ENCODE data around the gene CERS1. TPM values are rescaled to one million over a fixed set of nuclear protein-coding genes. Genes with fewer than 3 reads are reported as not detected.

CERS1 gene
- total and polyA plus RNA-seq, 2 donors (not counting 3 experiments of a cell fraction or from before 2014, with no cell fraction given): 4.0 to 8.5 TPM

- no peak for TF ChIP-seq EZH2 (IDR thresholded peaks at IDR 0.05; ENCODE audit: borderline replicate concordance, low read depth, low read length, severe bottlenecking)
- TF ChIP-seq POLR2AphosphoS5 (IDR thresholded peaks at IDR 0.05; ENCODE audit: insufficient read depth, low read depth, low read length): no peak
- no peak for TF ChIP-seq JUN (IDR thresholded peaks at IDR 0.05; ENCODE audit: borderline replicate concordance, insufficient read depth, insufficient read length, low read depth)
- TF ChIP-seq FOS (IDR thresholded peaks at IDR 0.05; ENCODE audit: borderline replicate concordance, insufficient read depth, low read length): no peak
- no peak for TF ChIP-seq GATA2 (IDR thresholded peaks at IDR 0.05; ENCODE audit: insufficient read depth, insufficient read length, low read depth, low read length)
- no peak for TF ChIP-seq POLR2A (IDR thresholded peaks at IDR 0.05; ENCODE audit: low read depth, low read length)
- no TSS peak for BruUV-seq (replicated peaks)
- peaks cover 25 to 63% of the 10 kb centered on the region in 2 experiments for H3K36me3 ChIP-seq (ENCODE audit: control insufficient read depth in 2 of 2, extremely low read depth in 1 of 2, insufficient read depth in 2 of 2, low read length in 2 of 2)
- no peaks in the 10 kb centered on the region for H3K27me3 ChIP-seq (ENCODE audit: control insufficient read depth in 2 of 2, insufficient read depth in 2 of 2, low read length in 2 of 2)
- H3K4me2 ChIP-seq (ENCODE audit: insufficient read depth, low read length): no peak overlapping the region
- H3K9me1 ChIP-seq (replicated peaks; ENCODE audit: control insufficient read depth, extremely low read depth, insufficient read depth, low read length): no peaks in the 10 kb centered on the region
- intact Hi-C loops (cut with micrococcal nuclease): no loop called here
- H3K4me3 ChIP-seq (replicated peaks in 1 of 3; ENCODE audit: insufficient read depth in 1 of 3, low read depth in 1 of 3, low read length in 3 of 3): no peak overlapping the region
- H3K27ac ChIP-seq (ENCODE audit: insufficient read depth, low read depth, low read length): no peak overlapping the region
- H3K4me1 ChIP-seq (ENCODE audit: control insufficient read depth, extremely low read depth, insufficient read depth, low read length): peaks cover 31% of the 10 kb centered on the region
- no peaks in the 10 kb centered on the region for H3K9me3 ChIP-seq (replicated peaks; ENCODE audit: control insufficient read depth, insufficient read depth, low read length)
- peaks cover 15% of the 10 kb centered on the region for H3K79me2 ChIP-seq (ENCODE audit: control insufficient read depth, insufficient read depth, low read length)
- H2AFZ ChIP-seq (ENCODE audit: low read depth, low read length): no peak overlapping the region
- CTCF ChIA-PET: interaction anchor here (2.1 kb wide), 1 partner anchor 13 kb away, joined by 9 read pairs; no protein-coding TSS in a partner anchor
- H4K20me1 ChIP-seq (replicated peaks; ENCODE audit: control insufficient read depth, extremely low read depth, insufficient read depth, low read length): no peaks in the 10 kb centered on the region
- DNase-seq (ENCODE audit: low read depth, low spot score) (no peak), FAIRE-seq (no peak)
- POLR2A ChIA-PET: no interaction called here
- H3K9ac ChIP-seq (replicated peaks; ENCODE audit: extremely low read depth, insufficient read depth, low read length): no peak overlapping the region
- dilution Hi-C loops (cut with MboI; ENCODE audit: extremely low pct_ligation_motif_present, low sequenced_read_pairs): no loop called here
These were observed 42.1 kb downstream of the CERS1 start for GRCh38 chr19:18853755-18854427.

- CTCF ChIA-PET: no interaction called here
- FAIRE-seq (no peak), DNase-seq (ENCODE audit: low read depth, low spot score) (no peak)
- Histone ChIP-seq H3K27ac (ENCODE audit: insufficient read depth, low read depth, low read length) (no peak overlapping the region), H3K4me2 (ENCODE audit: insufficient read depth, low read length) (no peak overlapping the region), H2AFZ (ENCODE audit: low read depth, low read length) (no peak overlapping the region), H3K9ac (replicated peaks; ENCODE audit: extremely low read depth, insufficient read depth, low read length) (no peak overlapping the region), H3K79me2 (ENCODE audit: control insufficient read depth, insufficient read depth, low read length) (peaks cover 22% of the 10 kb centered on the region), H3K9me1 (replicated peaks; ENCODE audit: control insufficient read depth, extremely low read depth, insufficient read depth, low read length) (no peaks in the 10 kb centered on the region), H3K27me3 (ENCODE audit: control insufficient read depth in 2 of 2, insufficient read depth in 2 of 2, low read length in 2 of 2) (no peaks in the 10 kb centered on the region), H3K4me3 (replicated peaks in 1 of 3; ENCODE audit: insufficient read depth in 1 of 3, low read depth in 1 of 3, low read length in 3 of 3) (no peak overlapping the region), H3K9me3 (replicated peaks; ENCODE audit: control insufficient read depth, insufficient read depth, low read length) (no peaks in the 10 kb centered on the region), H4K20me1 (replicated peaks; ENCODE audit: control insufficient read depth, extremely low read depth, insufficient read depth, low read length) (no peaks in the 10 kb centered on the region), H3K36me3 (ENCODE audit: control insufficient read depth in 2 of 2, extremely low read depth in 1 of 2, insufficient read depth in 2 of 2, low read length in 2 of 2) (peaks cover 25 to 53% of the 10 kb centered on the region in 2 experiments), H3K4me1 (ENCODE audit: control insufficient read depth, extremely low read depth, insufficient read depth, low read length) (peaks cover 44% of the 10 kb centered on the region)
- no TSS peak for BruUV-seq (replicated peaks)
- intact Hi-C loops (cut with micrococcal nuclease): no loop called here
- TF ChIP-seq GATA2 (IDR thresholded peaks at IDR 0.05; ENCODE audit: insufficient read depth, insufficient read length, low read depth, low read length) (no peak), POLR2A (IDR thresholded peaks at IDR 0.05; ENCODE audit: low read depth, low read length) (no peak), EZH2 (IDR thresholded peaks at IDR 0.05; ENCODE audit: borderline replicate concordance, low read depth, low read length, severe bottlenecking) (no peak), FOS (IDR thresholded peaks at IDR 0.05; ENCODE audit: borderline replicate concordance, insufficient read depth, low read length) (no peak), POLR2AphosphoS5 (IDR thresholded peaks at IDR 0.05; ENCODE audit: insufficient read depth, low read depth, low read length) (no peak), JUN (IDR thresholded peaks at IDR 0.05; ENCODE audit: borderline replicate concordance, insufficient read depth, insufficient read length, low read depth) (no peak), MYC (IDR thresholded peaks at IDR 0.05; ENCODE audit: low read depth, low read length) (no peak)
- POLR2A ChIA-PET: no interaction called here
- dilution Hi-C loops (cut with MboI; ENCODE audit: extremely low pct_ligation_motif_present, low sequenced_read_pairs): no loop called here
These were observed 43.3 kb downstream of the CERS1 start for GRCh38 chr19:18852648-18853047.

Measured in endothelial cell of umbilical vein (primary cell).